ENCODE data around the gene COPB2. TPM values are rescaled to one million over a fixed set of nuclear protein-coding genes. Genes with fewer than 3 reads are reported as not detected.

Gene COPB2
- total RNA-seq, 1 experiment from 2014 or later: 156 TPM

GRCh38 chr3:139358841-139359562 lies 30.4 kb downstream of the COPB2 start:
- Histone ChIP-seq H3K4me1 (replicated peaks; ENCODE audit: insufficient read depth) (no peaks in the 10 kb centered on the region), H3K4me2 (no peak overlapping the region), H4K20me1 (ENCODE audit: insufficient read depth) (peaks cover 29% of the 10 kb centered on the region), H3K36me3 (ENCODE audit: low read depth) (peaks cover 62% of the 10 kb centered on the region), H3K9me2 (ENCODE audit: insufficient read depth) (no peaks in the 10 kb centered on the region), H3K79me2 (ENCODE audit: low read depth) (no peaks in the 10 kb centered on the region), H3F3A (ENCODE audit: insufficient read depth, low read depth) (peaks cover 21% of the 10 kb centered on the region; the same call in 1 of the 2 replicates), H2AFZ (no peak overlapping the region), H3K27ac (no peak overlapping the region), H3K9me3 (ENCODE audit: insufficient read depth, low read depth) (no peaks in the 10 kb centered on the region), H3K4me3 (no peak overlapping the region), H3K27me3 (ENCODE audit: insufficient read depth, low read depth) (no peaks in the 10 kb centered on the region)
- BruUV-seq (replicated peaks): no TSS peak
- intact Hi-C loops (cut with micrococcal nuclease; ENCODE audit: unreplicated experiment): loop anchor here (10.0 kb wide), 1 partner anchor 1174 kb away; the partner anchor contains the start of gene ARMC8
- POLR2A ChIA-PET (ENCODE audit: unreplicated experiment): no interaction called here
- no peak for DNase-seq
- CTCF ChIA-PET: interaction anchor here (0.5 kb wide), 1 partner anchor 443 kb away, joined by 3 read pairs; no protein-coding TSS in a partner anchor
- no peak for TF ChIP-seq EZH2 (IDR thresholded peaks at IDR 0.05; ENCODE audit: low read depth)
- TF ChIP-seq CTCF (conservative IDR thresholded peaks at IDR 0.05): no peak

- H3K27me3 ChIP-seq (ENCODE audit: insufficient read depth, low read depth): no peaks in the 10 kb centered on the region
- ChIA-PET POLR2A (ENCODE audit: unreplicated experiment) (no interaction called here), CTCF (no interaction called here)
- no peak overlapping the region for H2AFZ ChIP-seq
- intact Hi-C loops (cut with micrococcal nuclease; ENCODE audit: unreplicated experiment): loop anchor here (10.0 kb wide), 1 partner anchor 1173 kb away; the partner anchor contains the start of gene ARMC8
- no TSS peak for BruUV-seq (replicated peaks)
- H4K20me1 ChIP-seq (ENCODE audit: insufficient read depth): peaks cover 22% of the 10 kb centered on the region
- H3F3A ChIP-seq (ENCODE audit: insufficient read depth, low read depth): peaks cover 32% of the 10 kb centered on the region; the same call in 1 of the 2 replicates
- no peak overlapping the region for H3K27ac ChIP-seq
- H3K9me2 ChIP-seq (ENCODE audit: insufficient read depth): no peaks in the 10 kb centered on the region
- no peak overlapping the region for H3K4me2 ChIP-seq
- DNase-seq: no peak
- no peak overlapping the region for H3K4me3 ChIP-seq
- H3K79me2 ChIP-seq (ENCODE audit: low read depth): no peaks in the 10 kb centered on the region
- H3K9me3 ChIP-seq (ENCODE audit: insufficient read depth, low read depth): no peaks in the 10 kb centered on the region
- TF ChIP-seq CTCF (conservative IDR thresholded peaks at IDR 0.05): no peak
- TF ChIP-seq EZH2 (IDR thresholded peaks at IDR 0.05; ENCODE audit: low read depth): no peak
- no peaks in the 10 kb centered on the region for H3K4me1 ChIP-seq (replicated peaks; ENCODE audit: insufficient read depth)
- peaks cover 61% of the 10 kb centered on the region for H3K36me3 ChIP-seq (ENCODE audit: low read depth)
These were observed 31.5 kb downstream of the COPB2 start for GRCh38 chr3:139357899-139358298.

GRCh38 chr3:139355891-139356290 lies 33.6 kb downstream of the COPB2 start:
- H4K20me1 ChIP-seq (ENCODE audit: insufficient read depth): peaks cover 11% of the 10 kb centered on the region
- POLR2A ChIA-PET (ENCODE audit: unreplicated experiment): interaction anchor here (0.6 kb wide), 1 partner anchor 284 kb away, joined by 5 read pairs; no protein-coding TSS in a partner anchor
- no peaks in the 10 kb centered on the region for H3K4me1 ChIP-seq (replicated peaks; ENCODE audit: insufficient read depth)
- no peak for TF ChIP-seq CTCF (conservative IDR thresholded peaks at IDR 0.05)
- no peak for TF ChIP-seq EZH2 (IDR thresholded peaks at IDR 0.05; ENCODE audit: low read depth)
- H3K27me3 ChIP-seq (ENCODE audit: insufficient read depth, low read depth): no peaks in the 10 kb centered on the region
- no peak overlapping the region for H3K4me3 ChIP-seq
- intact Hi-C loops (cut with micrococcal nuclease; ENCODE audit: unreplicated experiment): loop anchor here (2.0 to 10.0 kb wide), 2 partner anchors 25 to 1171 kb away; partner anchors contain the start of gene ARMC8
- H3K9me3 ChIP-seq (ENCODE audit: insufficient read depth, low read depth): no peaks in the 10 kb centered on the region
- H3K36me3 ChIP-seq (ENCODE audit: low read depth): peaks cover 51% of the 10 kb centered on the region
- no peaks in the 10 kb centered on the region for H3K79me2 ChIP-seq (ENCODE audit: low read depth)
- H2AFZ ChIP-seq: no peak overlapping the region
- CTCF ChIA-PET: no interaction called here
- DNase-seq: no peak
- no peak overlapping the region for H3K27ac ChIP-seq
- no peak overlapping the region for H3K4me2 ChIP-seq
- no peaks in the 10 kb centered on the region for H3K9me2 ChIP-seq (ENCODE audit: insufficient read depth)
- BruUV-seq (replicated peaks): no TSS peak
- peaks cover 35% of the 10 kb centered on the region; the same call in 1 of the 2 replicates for H3F3A ChIP-seq (ENCODE audit: insufficient read depth, low read depth)
